NCI-H128 (cell line): ENCODE results near the gene IGFBP2.

Source experiments
- DNase-seq: peaks from one replicate; lab custom pipeline; 2025; ENCODE audit not compliant: unreplicated experiment; lab: John Stamatoyannopoulos, UW

IGFBP2 gene

GRCh38 chr2:216615298-216616082, 17.7 kb upstream of the IGFBP2 start:
- DNase-seq: no peak

GRCh38 chr2:216616083-216616678, 17.0 kb upstream of the IGFBP2 start:
- no peak for DNase-seq

GRCh38 chr2:216617159-216617815, 15.9 kb upstream of the IGFBP2 start:
- no peak for DNase-seq

- DNase-seq: no peak
These were observed 14.4 kb upstream of the IGFBP2 start for GRCh38 chr2:216618785-216619184.

- no peak for DNase-seq
These were observed 13.5 kb upstream of the IGFBP2 start for GRCh38 chr2:216619411-216620393.

DNA sequence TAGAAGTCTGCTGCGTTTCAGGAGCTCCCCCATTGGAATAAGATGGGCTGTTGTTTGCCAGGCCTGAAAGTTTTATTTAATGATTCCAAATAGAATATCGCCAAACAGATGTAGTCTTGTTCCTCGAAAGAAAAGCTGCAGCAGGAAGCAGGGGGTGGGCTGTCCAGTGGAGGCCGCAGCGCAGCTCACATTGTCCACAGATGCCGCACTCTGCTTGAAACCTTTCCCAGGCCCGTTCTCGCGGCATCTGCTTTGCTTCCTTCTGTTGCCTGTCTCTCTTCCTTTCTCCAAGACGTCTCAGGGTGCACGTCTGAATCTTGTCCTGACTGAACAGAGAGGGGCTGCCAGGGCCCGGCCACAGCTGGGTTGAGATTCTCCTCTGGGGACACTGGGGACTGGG, 12.4 kb upstream of the IGFBP2 start:
- DNase-seq: no peak

- no peak for DNase-seq
These were observed 11.9 kb upstream of the IGFBP2 start for GRCh38 chr2:216621292-216621691.

DNA sequence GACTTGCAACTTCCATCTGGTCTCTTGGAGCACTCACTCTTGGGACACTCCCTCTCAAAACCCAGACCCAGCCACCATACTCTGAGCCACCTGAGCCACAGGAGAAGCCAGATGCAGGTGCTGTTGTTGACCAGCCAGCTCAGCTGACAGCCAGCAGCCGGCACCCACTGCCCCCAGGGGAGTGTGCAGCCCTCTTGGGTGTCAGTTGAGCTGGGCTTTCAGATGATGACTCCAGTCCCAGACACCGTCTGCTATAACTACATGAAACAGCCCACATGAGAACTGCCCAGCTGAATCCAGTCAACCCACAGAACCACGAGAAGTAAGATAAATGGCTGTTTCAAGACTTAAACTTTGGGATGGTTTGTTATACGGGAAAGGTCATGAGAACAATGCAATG, 10.7 kb upstream of the IGFBP2 start:
- no peak for DNase-seq

DNA sequence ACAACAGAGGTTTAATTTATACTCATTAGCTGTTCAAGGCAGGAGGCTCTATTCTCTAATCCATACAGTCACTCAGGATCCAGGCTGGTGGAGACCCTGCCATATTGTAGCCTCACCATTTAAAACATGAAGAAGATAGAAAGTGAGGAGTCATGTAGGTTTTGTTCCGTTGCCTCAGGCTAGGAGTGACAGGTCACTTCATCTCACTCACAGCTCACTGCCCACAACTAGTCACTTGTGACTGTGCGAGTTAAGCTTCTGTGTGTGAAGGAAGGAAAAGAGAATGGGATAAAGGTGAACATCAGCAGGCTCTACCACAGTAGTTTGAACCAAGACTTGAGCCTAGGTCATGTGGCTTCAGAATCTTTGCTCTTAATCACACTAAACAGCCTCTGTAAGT, 9.0 kb upstream of the IGFBP2 start:
- no peak for DNase-seq

GRCh38 chr2:216626168-216626874, 6.9 kb upstream of the IGFBP2 start:
- DNase-seq: no peak

DNA sequence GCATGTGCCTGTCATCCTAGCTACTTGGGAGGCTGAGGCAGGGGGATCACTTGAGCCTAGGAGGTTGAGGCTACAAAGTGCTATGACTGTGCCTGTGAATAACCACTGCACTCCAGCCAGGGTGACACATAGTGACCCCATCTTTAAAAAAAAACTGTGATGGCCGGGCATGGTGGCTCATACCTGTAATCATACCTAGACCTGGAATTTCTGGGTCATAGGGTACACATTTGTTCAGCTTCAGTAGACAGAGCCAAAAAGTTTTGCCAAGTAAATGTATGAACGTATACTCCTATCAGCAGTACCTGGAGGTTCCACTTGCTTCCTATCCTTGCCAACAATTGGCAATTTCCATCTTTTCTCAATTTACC, 6.4 kb upstream of the IGFBP2 start:
- DNase-seq: no peak

- DNase-seq: no peak
These were observed 3.4 kb upstream of the IGFBP2 start for GRCh38 chr2:216629784-216630183.

DNA sequence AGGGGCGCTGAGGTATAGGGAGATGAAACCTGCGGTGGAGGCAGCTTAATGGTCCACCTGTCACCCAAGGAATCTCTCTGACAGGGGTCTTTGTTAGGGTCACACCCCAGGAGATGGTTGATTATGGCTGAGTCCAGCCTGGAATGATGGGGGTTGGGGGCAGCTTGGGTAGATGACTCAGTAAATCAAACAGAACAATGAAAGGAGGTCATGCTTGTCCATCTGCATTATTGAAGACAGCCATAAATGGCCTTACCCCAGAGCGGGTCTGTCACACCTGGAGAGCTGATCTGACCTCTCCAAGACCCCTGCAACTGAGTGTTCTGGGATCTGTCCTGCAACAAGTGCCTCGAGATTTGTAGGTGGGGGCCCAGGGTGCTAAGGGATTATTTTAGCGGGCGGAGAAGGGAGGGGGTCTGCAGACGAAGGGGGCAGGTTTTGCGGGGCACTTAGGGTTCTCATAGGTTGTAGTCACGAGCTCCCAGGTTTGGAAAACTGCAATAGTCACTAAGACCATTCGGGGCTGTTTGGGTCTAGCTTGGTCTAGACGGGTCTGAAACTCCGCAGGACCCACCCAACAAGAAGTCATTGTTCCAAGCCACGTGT, 771 bp upstream of the IGFBP2 start:
- no peak for DNase-seq

DNA sequence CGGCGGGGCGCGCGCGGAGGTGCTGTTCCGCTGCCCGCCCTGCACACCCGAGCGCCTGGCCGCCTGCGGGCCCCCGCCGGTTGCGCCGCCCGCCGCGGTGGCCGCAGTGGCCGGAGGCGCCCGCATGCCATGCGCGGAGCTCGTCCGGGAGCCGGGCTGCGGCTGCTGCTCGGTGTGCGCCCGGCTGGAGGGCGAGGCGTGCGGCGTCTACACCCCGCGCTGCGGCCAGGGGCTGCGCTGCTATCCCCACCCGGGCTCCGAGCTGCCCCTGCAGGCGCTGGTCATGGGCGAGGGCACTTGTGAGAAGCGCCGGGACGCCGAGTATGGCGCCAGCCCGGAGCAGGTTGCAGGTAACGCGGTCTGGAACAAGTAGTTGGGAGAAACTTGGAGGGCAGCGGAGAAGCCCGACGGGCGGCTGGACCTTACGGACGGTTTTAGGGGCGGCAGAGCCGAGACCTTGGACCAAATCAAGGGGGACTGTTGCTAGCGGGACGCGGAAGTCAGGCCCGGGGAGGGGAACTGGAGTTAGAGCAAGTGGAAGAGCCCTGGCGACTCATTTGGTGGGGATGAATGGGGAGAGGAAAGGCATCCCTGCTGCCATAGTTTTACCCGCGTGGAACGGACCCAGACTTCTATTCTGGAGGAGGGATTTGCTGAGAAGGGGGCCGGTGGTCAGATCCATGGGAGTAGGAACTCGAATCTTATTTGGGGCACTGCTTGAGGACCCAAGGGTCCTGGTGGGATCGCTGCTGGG, 573 bp downstream of the IGFBP2 start:
- DNase-seq: no peak

DNA sequence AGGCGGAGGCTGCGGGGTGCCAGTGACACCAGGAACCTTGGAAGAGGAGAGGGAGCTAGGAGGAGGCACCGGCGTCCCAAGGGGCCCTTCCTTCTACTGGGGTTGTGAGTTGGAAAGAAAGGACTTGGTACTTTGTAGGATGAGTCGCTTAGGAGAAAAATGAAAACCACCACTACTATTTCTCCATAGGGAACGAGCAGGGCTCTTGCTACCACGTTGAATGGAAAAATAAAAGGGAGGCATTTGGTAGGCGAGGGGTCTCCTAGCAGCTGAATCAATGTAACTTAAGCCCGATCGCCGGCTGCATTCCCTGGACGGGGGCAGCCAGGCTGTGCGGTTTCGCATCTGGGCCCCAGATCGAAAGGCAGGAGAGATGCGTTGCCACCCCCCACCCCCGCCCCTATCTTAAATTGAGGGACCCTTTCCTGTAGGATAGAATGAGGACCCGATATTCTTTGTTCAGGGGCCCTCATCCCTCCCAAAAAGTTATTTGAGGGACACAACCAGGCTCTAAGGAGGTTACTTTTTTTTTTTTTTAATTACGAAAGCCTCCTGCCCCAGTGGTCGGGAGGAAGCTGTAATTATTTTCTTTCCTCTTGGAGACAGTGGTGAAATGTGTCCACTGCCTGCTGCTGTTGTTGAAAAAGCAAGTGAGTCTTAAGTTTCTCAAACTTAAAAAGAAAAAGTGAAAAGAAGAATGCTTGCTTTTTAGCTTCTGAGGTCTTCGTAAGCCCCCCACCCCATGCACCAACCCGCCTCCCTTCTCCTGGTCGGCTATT, 1.3 kb downstream of the IGFBP2 start:
- no peak for DNase-seq

- DNase-seq: no peak
These were observed 2.0 kb downstream of the IGFBP2 start for GRCh38 chr2:216635171-216635570.

DNA sequence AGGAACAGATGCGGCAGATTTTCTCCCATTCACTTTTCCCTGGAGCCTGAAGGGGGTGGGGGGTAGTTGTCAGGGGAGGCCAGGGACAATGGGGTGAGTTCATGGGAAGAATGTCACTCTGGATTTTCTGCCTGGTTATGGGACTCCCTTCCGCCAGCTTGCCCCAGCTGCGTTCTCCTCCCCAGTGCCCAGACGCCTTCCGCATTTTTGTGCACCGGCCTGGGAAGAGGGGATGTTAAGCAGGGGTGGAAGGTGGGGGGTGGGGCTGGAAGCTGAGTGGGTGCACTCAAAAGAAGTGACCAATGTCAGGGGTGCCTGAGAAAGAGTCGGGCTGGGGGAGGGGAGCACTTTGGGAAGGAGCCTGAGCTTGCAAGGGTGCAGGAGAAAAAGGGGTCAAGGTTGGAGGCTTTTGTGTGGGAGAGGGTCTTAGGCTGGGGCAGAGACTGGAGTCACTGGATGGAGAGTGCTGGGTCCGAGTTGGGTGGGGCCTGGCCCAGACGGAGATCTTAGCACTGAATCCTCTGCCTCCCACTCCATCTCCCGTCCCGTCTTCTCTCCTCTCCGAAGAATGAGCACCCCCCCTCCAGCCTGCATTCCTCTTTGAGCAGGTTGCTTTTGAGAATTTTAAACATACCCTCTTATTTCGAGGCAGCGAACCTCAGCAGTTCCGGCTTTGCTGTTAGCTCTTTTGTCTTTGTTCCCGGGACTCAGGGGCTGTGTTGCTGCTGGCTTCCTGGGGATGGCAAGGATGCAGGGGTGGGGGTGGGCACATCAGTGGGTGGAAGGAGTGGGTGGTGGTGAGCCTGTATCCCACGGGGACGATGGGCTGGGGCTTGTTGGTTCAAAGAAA, 2.7 kb downstream of the IGFBP2 start:
- DNase-seq: no peak
